ENCODE measurements around the gene CASP3. TPM values are rescaled to one million over a fixed set of nuclear protein-coding genes. Genes with fewer than 3 reads are reported as not detected.

CASP3 gene
- polyA plus RNA-seq, 1 of the 3 experiments (the other 2 are of a cell fraction) = 15.5 TPM

DNA sequence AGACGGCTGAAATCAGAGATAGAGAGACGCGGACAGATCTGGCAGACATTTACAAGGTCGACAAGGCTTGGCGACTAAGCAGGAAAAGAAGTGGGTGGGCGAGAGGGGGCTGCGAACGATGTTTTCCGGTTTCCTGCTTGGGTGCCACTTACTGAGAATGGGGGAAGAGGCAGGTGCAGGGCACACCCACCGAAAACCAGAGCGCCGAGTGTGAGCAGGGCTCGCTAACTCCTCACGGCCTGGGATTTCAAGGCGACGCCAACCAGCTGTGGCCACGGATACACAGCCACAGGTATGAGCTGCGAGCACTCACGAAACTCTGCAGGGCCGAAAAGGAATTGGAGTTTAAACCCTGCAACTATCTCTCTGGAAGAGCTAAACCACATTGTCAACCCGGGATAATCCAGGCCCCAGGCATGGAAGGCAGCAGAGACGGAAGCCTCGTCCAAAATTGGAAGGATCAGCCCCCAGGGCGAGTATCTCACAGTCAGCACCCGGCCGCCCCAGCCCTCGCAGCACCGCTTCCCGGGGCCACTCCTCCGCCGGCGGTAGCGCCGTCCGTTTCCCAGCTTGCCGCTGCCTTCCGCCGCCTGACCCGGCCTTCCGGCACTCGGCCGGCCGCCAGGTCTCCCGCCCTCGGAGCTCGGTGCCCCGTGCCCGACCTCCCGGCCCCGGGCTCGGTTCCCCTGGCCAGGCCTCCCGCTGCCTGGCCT, 778 bp downstream of the CASP3 start:
- CTCF ChIA-PET = interaction anchor here (0.7 to 3.0 kb wide), 7 partner anchors 76 to 448 kb away, joined by 3 to 16 read pairs (median 4); no protein-coding TSS in a partner anchor
- no peak for TF ChIP-seq POLR2AphosphoS5 (IDR thresholded peaks at IDR 0.05; ENCODE audit: low read depth, low read length)
- no peak for TF ChIP-seq JUND (IDR thresholded peaks at IDR 0.05)
- no peak; the same call in 1 of the 2 replicates for TF ChIP-seq ELF1 (IDR thresholded peaks at IDR 0.05)
- no peak for TF ChIP-seq SIN3A (IDR thresholded peaks at IDR 0.05; ENCODE audit: borderline replicate concordance, low read depth, low read length)
- TF ChIP-seq YY1 (IDR thresholded peaks at IDR 0.05; ENCODE audit: low read depth) = 0 out of 2 replicates have a peak, but pooled peaks have one; percentile 4
- TF ChIP-seq EP300 (IDR thresholded peaks at IDR 0.05; ENCODE audit: borderline replicate concordance in 1 of 2, low read depth in 1 of 2, low read length in 1 of 2) = no peak
- TF ChIP-seq USF2 (IDR thresholded peaks at IDR 0.05; ENCODE audit: borderline replicate concordance, low read depth, low read length) = no peak
- no peak for TF ChIP-seq FOXM1 (IDR thresholded peaks at IDR 0.05; ENCODE audit: low read depth)
- no peak for TF ChIP-seq TAF1 (IDR thresholded peaks at IDR 0.05; ENCODE audit: borderline replicate concordance, low read depth, low read length)
- peak; percentile 18; the same call in 1 of the 2 replicates for TF ChIP-seq GABPA (IDR thresholded peaks at IDR 0.05; ENCODE audit: low read depth)
- TF ChIP-seq USF1 (IDR thresholded peaks at IDR 0.05; ENCODE audit: borderline replicate concordance, low read depth) = no peak
- TF ChIP-seq FOXJ3 (CRISPR knock-in tag; IDR thresholded peaks at IDR 0.05) = no peak
- no peak for TF ChIP-seq NFIC (IDR thresholded peaks at IDR 0.05; ENCODE audit: borderline replicate concordance)
- no peak for TF ChIP-seq EZH2phosphoT487 (IDR thresholded peaks at IDR 0.05; ENCODE audit: borderline replicate concordance, low read depth)
- TF ChIP-seq TCF12 (IDR thresholded peaks at IDR 0.05) = no peak
- TF ChIP-seq TEAD4 (IDR thresholded peaks at IDR 0.05; ENCODE audit: borderline replicate concordance, insufficient read depth) = no peak
- TF ChIP-seq CTCF (IDR thresholded peaks at IDR 0.05) = no peak
- no peak for TF ChIP-seq FOSL2 (IDR thresholded peaks at IDR 0.05; ENCODE audit: borderline replicate concordance, low read depth)
- POLR2A ChIA-PET = interaction anchor here (0.6 to 1.3 kb wide), 5 partner anchors 43 to 494 kb away, joined by 3 to 5 read pairs (median 4); partner anchors contain the start of genes CENPU, IRF2 and SLC25A4
- Histone ChIP-seq H3K4me3 (ENCODE audit: low read depth in 2 of 2, low read length in 1 of 2) (peak overlapping the region; percentile 72 to 86), H4K20me1 (ENCODE audit: insufficient read depth) (peaks cover 23% of the 10 kb centered on the region; the same call in 1 of the 2 replicates), H2AFZ (ENCODE audit: low read depth) (peak overlapping the region; percentile 72; the same call in 1 of the 2 replicates), H3K4me2 (peak overlapping the region; percentile 92), H3K27ac (ENCODE audit: low read depth in 2 of 2, low read length in 1 of 2) (peak overlapping the region; percentile 91 to 94), H3K9me2 (no peaks in the 10 kb centered on the region), H3K27me3 (ENCODE audit: insufficient read depth) (no peaks in the 10 kb centered on the region), H3K36me3 (replicated peaks in 1 of 2; ENCODE audit: control insufficient read depth in 1 of 2, insufficient read depth in 2 of 2, low read length in 1 of 2) (peaks cover 12 to 15% of the 10 kb centered on the region in 2 experiments), H3F3A (replicated peaks; ENCODE audit: insufficient read depth) (peaks cover 7% of the 10 kb centered on the region), H3K79me2 (ENCODE audit: insufficient read depth) (peaks cover 64% of the 10 kb centered on the region), H3K9ac (peak overlapping the region; percentile 97), H3K9me3 (no peaks in the 10 kb centered on the region), H3K4me1 (ENCODE audit: control insufficient read depth in 1 of 2, insufficient read depth in 2 of 2, low read depth in 1 of 2, low read length in 1 of 2) (peaks cover 26 to 27% of the 10 kb centered on the region in 2 experiments; a peak in 3 of 4 replicates)
- 2% methylated on average over 44 of the region's 52 CpGs for WGBS (ENCODE audit: low lambda C conversion rate)
- DNase-seq = peak; percentile 62
